Activated CD8-positive, alpha-beta memory T cell treated with anti-CD3 and anti-CD28 coated beads, Interleukin-2, amount 50 U/mL, for 4 hours (primary cell): ENCODE data around the gene WASHC1.
"Not testable (repeated sequence)": the region's sequence is repeated elsewhere in the genome, so short reads cannot be mapped to it uniquely, and the experiment has no call there.

Experiments used
- DNase-seq: peaks from one replicate; pipeline ENCODE4 v3.0.0-alpha.2; 2020

Gene WASHC1

GRCh38 chr9:14129-14809 lies 15.0 kb downstream of the WASHC1 start:
- not testable (repeated sequence) for DNase-seq

GRCh38 chr9:11206-11605 lies 18.1 kb downstream of the WASHC1 start:
- peak; percentile 52 for DNase-seq

- DNase-seq = not testable (repeated sequence)
These were observed 18.6 kb downstream of the WASHC1 start for GRCh38 chr9:10653-11053.

GRCh38 chr9:10207-10606 lies 19.0 kb downstream of the WASHC1 start:
- not testable (repeated sequence) for DNase-seq
